ENCODE data around the gene RNF5.

DNA sequence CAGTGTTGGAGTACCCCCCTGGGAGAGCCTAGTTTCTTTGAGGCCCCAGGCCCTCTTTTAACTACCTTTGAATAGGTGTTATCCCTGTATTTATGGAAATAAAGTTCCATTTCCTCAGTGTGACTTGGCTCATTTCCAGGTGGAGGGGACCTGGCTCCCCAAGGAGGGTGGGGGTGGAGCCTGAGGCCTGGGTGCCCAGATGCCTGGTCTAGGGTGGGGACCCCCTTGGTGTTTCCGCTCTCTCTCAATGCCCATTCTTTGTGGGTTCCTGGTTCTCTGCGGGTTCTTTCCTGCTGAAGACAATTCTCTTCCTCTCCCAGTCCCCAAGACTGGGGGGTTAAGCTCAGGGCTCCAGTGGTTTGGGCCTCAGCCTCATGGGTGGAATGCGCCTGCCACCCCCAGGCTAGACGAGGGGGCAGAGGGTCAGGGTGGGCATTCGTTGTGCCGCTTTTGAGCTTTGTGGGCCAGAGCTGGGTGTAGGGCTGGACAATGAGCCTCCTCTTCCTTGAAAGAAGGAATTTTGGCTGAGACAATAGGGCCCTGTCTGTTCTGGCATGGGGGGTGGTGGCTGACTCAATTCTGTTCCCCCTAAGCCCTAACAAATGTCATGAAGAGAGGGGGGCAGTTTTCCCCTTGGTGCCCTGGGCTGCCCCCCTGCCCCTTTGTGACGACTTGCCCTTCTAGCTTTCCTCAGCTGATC, 14.5 kb upstream of the RNF5 start:
- TF ChIP-seq, protein P1, sequence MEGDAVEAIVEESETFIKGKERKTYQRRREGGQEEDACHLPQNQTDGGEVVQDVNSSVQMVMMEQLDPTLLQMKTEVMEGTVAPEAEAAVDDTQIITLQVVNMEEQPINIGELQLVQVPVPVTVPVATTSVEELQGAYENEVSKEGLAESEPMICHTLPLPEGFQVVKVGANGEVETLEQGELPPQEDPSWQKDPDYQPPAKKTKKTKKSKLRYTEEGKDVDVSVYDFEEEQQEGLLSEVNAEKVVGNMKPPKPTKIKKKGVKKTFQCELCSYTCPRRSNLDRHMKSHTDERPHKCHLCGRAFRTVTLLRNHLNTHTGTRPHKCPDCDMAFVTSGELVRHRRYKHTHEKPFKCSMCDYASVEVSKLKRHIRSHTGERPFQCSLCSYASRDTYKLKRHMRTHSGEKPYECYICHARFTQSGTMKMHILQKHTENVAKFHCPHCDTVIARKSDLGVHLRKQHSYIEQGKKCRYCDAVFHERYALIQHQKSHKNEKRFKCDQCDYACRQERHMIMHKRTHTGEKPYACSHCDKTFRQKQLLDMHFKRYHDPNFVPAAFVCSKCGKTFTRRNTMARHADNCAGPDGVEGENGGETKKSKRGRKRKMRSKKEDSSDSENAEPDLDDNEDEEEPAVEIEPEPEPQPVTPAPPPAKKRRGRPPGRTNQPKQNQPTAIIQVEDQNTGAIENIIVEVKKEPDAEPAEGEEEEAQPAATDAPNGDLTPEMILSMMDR (IDR thresholded peaks at IDR 0.05) = no peak
- TF ChIP-seq POLR2A (IDR thresholded peaks at IDR 0.05) = no peak
- TF ChIP-seq POLR2AphosphoS5 (IDR thresholded peaks at IDR 0.05) = no peak

Measured in sigmoid colon (tissue), 4 donors.